ENCODE data around the gene RAB3C.

DNA sequence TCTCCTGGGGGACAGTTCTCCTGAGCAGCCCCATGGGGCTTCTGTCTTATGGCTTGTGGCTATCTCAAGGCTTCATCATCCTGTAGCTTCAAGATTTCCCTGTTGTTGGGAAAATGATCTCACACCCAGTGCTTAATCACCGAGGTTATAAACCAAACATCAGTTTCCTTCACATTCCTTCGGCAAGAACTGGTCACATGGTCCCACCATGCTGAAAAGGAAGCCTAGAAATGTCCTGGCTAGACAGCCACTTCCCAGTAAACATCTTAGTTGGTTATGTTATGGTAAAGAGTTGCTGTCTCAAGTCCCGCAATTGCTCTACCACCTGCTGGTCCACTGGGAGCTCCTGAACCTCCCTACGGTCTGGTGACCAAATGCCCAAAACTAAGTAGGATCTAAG, 66.0 kb downstream of the RAB3C start:
- TF ChIP-seq, protein P1, sequence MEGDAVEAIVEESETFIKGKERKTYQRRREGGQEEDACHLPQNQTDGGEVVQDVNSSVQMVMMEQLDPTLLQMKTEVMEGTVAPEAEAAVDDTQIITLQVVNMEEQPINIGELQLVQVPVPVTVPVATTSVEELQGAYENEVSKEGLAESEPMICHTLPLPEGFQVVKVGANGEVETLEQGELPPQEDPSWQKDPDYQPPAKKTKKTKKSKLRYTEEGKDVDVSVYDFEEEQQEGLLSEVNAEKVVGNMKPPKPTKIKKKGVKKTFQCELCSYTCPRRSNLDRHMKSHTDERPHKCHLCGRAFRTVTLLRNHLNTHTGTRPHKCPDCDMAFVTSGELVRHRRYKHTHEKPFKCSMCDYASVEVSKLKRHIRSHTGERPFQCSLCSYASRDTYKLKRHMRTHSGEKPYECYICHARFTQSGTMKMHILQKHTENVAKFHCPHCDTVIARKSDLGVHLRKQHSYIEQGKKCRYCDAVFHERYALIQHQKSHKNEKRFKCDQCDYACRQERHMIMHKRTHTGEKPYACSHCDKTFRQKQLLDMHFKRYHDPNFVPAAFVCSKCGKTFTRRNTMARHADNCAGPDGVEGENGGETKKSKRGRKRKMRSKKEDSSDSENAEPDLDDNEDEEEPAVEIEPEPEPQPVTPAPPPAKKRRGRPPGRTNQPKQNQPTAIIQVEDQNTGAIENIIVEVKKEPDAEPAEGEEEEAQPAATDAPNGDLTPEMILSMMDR (IDR thresholded peaks at IDR 0.05) = no peak
- TF ChIP-seq POLR2AphosphoS5 (IDR thresholded peaks at IDR 0.05; ENCODE audit: low read depth, low read length) = no peak

Measured in Panc1 (cell line).